HG02981 (cell line): ENCODE data around the gene METAP1.
"Not testable (repeated sequence)": the region's sequence is repeated elsewhere in the genome, so short reads cannot be mapped to it uniquely, and the experiment has no call there.

Experiments
- ATAC-seq: cut with Tn5 transposase; IDR thresholded peaks from one replicate; pipeline ENCODE4 v1.9.1; 2021; ENCODE audit warnings: mild to moderate bottlenecking, moderate library complexity; ENCODE audit not compliant: unreplicated experiment

The METAP1 gene

GRCh38 chr4:99090481-99091215 is 95.1 kb downstream of the METAP1 start:
- ATAC-seq, result no peak

GRCh38 chr4:99091216-99091575 is 95.7 kb downstream of the METAP1 start:
- no peak for ATAC-seq

GRCh38 chr4:99091841-99092240 is 96.3 kb downstream of the METAP1 start:
- not testable (repeated sequence) for ATAC-seq

- no peak for ATAC-seq
These were observed 103.8 kb downstream of the METAP1 start for GRCh38 chr4:99099311-99099710.

- ATAC-seq, result not testable (repeated sequence)
These were observed 104.3 kb downstream of the METAP1 start for GRCh38 chr4:99099814-99100213.

- ATAC-seq, result no peak
These were observed 105.4 kb downstream of the METAP1 start for GRCh38 chr4:99100876-99101275.

- ATAC-seq, result no peak
These were observed 107.1 kb downstream of the METAP1 start for GRCh38 chr4:99102634-99103033.

GRCh38 chr4:99103166-99103565 is 107.6 kb downstream of the METAP1 start:
- no peak for ATAC-seq

GRCh38 chr4:99104153-99104552 is 108.6 kb downstream of the METAP1 start:
- no peak for ATAC-seq

- not testable (repeated sequence) for ATAC-seq
These were observed 113.8 kb downstream of the METAP1 start for GRCh38 chr4:99109286-99109685.
